Uterus (tissue), 4 donors: ENCODE data around the gene TPPP. TPM values are rescaled to one million over a fixed set of nuclear protein-coding genes. Genes with fewer than 3 reads are reported as not detected.

Experiments
- DNase-seq, 2 donors: peaks; one replicate each; pipeline ENCODE4 v3.0.0-alpha.2; 2019 to 2020
- H3K27ac ChIP-seq, 2 donors: fragments of 200-600 bp; sonication (generic); 1 replicate in 1 of 2; 2 replicates in 1 of 2; pipeline ENCODE4 v1.5.1; 2016 to 2018
- H3K27me3 ChIP-seq, 2 donors: fragments of 200-600 bp; sonication (generic); one replicate each; pipeline ENCODE4 v1.5.1; 2018 to 2019; ENCODE audit warnings: control low read depth in 1 of 2
- H3K36me3 ChIP-seq, 2 donors: fragments of 200-600 bp; sonication (generic); one replicate each; pipeline ENCODE4 v1.5.1; 2019; ENCODE audit warnings: control low read depth in 1 of 2
- H3K4me1 ChIP-seq, 2 donors: fragments of 200-600 bp; sonication (generic); one replicate each; pipeline ENCODE4 v1.5.1; 2018 to 2019; ENCODE audit warnings: control low read depth in 1 of 2
- H3K4me3 ChIP-seq, 2 donors: fragments of 200-600 bp; sonication (generic); 1 replicate in 1 of 2; 2 replicates in 1 of 2; pipeline ENCODE4 v1.5.1; 2018 to 2019; ENCODE audit warnings: mild to moderate bottlenecking in 1 of 2
- H3K9me3 ChIP-seq, 2 donors: fragments of 200-600 bp; sonication (generic); one replicate each; pipeline ENCODE4 v1.5.1; 2019; ENCODE audit warnings: control low read depth in 1 of 2
- POLR2A ChIP-seq, 2 donors: fragments of 450-650 bp; IDR thresholded peaks; one replicate each; pipeline ENCODE4 v1.6.1; 2016; ENCODE audit warnings: antibody characterized with exemption in 2 of 2, mild to moderate bottlenecking in 1 of 2, moderate library complexity in 1 of 2
- intact Hi-C: fragments of 100-400 bp; cut with DNase I; formaldehyde crosslinking; loops from one replicate; pipeline ENCODE4 v1.15.1; 2023; ENCODE audit warnings: low total_unique reads
- total RNA-seq, 4 donors: library from RNA; depleted of rRNA in 3 of 4; stranded (reverse); fragments of >200 nt in 3 of 4; gene quantifications; one replicate each; pipeline versions ENCODE4 v1.1.0 to v1.2.4, GENCODE V29; 2014 to 2023
- TF ChIP-seq, protein P1 (sequence below), 4 experiments: fragments of 200-600 bp in 2 of 4; fragments of 450-650 bp in 2 of 4; sonication (generic) in 2 of 4; IDR thresholded peaks; one replicate each; pipeline ENCODE4 v1.5.1; 2016 to 2019; ENCODE audit warnings: antibody characterized with exemption in 4 of 4, mild to moderate bottlenecking in 2 of 4, moderate library complexity in 1 of 4
- donor health status: DM: yes; HTN: yes; CAD: no.

Gene TPPP
- total RNA-seq, 4 donors from 2014 or later: 0.26 to 8.0 (median 1.0) TPM

DNA sequence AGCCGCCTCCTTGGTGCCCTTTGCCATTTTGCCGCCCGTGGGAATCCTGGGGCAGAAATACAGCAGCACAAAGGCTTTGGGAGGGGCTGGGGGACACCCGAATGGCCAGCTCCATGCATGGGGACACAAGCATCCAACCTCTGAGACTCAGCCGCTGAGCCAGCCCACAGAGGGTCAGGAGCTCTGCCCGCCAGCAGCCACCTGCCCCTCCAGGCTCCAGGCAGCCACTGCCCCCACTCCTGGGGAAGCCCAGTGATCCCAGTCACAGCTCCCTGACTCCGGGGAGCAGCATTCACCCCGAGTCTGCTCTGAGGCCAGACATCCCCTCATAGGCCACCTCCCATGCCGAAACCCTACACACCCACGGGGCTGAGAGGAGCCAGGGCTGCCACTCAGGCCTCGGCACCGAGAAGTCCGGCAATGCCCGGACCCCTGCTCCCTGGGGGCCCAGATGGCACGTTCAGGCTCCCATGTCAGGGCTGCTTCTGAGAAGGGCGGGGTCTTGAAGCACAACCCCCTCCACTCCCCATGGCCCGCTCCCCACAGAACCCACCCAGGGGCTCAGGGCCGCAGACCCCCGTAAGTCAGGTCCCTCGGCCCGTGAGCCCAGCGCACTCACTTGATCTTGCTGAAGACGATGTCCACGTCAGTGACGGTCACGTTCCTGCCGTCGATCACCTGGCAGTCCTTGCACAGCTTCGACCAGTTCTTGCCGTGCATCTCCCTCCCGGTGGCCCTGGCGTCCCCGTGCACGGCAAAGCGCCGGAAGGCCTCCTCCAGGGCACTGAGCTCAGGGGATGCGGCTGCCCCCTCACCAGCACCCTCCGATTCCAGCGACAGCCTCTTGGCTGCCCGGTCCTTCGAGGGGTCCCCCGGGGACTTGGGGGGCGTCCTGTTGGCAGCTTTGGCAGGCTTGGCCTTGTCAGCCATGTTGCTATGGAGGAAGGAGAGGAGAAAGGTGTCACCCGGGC is 15.7 kb downstream of the TPPP start:
- Histone ChIP-seq H3K36me3 (no peaks in the 10 kb centered on the region), H3K4me1 (peaks cover 0 to 21% of the 10 kb centered on the region in 2 donors), H3K27me3 (no peaks in the 10 kb centered on the region), H3K9me3 (no peaks in the 10 kb centered on the region), H3K27ac (no peak overlapping the region), H3K4me3 (no peak overlapping the region)
- TF ChIP-seq, protein P1, sequence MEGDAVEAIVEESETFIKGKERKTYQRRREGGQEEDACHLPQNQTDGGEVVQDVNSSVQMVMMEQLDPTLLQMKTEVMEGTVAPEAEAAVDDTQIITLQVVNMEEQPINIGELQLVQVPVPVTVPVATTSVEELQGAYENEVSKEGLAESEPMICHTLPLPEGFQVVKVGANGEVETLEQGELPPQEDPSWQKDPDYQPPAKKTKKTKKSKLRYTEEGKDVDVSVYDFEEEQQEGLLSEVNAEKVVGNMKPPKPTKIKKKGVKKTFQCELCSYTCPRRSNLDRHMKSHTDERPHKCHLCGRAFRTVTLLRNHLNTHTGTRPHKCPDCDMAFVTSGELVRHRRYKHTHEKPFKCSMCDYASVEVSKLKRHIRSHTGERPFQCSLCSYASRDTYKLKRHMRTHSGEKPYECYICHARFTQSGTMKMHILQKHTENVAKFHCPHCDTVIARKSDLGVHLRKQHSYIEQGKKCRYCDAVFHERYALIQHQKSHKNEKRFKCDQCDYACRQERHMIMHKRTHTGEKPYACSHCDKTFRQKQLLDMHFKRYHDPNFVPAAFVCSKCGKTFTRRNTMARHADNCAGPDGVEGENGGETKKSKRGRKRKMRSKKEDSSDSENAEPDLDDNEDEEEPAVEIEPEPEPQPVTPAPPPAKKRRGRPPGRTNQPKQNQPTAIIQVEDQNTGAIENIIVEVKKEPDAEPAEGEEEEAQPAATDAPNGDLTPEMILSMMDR (IDR thresholded peaks at IDR 0.05): no peak
- TF ChIP-seq POLR2A (IDR thresholded peaks at IDR 0.05): no peak
- peak; percentile 8 to 11 for DNase-seq
- intact Hi-C loops: loop anchor here (10.0 kb wide), 1 partner anchor 227 kb away; no protein-coding TSS in a partner anchor

DNA sequence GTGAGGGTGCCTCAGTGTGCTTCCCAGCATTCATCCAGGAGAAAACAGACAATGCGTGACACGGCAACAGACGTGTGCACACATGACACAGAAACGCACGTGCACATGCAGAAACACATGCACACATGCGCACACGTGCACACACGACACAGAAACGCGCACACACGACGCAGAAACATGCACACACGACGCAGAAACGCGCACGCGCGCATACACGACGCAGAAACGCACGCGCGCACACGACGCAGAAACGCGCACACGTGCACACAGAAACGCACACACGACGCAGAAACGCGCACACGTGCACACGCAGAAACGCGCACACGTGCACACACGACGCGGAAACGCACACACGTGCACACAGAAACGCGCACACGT is 16.5 kb downstream of the TPPP start:
- TF ChIP-seq, protein P1 (IDR thresholded peaks at IDR 0.05): no peak
- TF ChIP-seq POLR2A (IDR thresholded peaks at IDR 0.05): no peak
- no peak overlapping the region for H3K27ac ChIP-seq
- intact Hi-C loops: loop anchor here (10.0 kb wide), 1 partner anchor 228 kb away; no protein-coding TSS in a partner anchor

DNA sequence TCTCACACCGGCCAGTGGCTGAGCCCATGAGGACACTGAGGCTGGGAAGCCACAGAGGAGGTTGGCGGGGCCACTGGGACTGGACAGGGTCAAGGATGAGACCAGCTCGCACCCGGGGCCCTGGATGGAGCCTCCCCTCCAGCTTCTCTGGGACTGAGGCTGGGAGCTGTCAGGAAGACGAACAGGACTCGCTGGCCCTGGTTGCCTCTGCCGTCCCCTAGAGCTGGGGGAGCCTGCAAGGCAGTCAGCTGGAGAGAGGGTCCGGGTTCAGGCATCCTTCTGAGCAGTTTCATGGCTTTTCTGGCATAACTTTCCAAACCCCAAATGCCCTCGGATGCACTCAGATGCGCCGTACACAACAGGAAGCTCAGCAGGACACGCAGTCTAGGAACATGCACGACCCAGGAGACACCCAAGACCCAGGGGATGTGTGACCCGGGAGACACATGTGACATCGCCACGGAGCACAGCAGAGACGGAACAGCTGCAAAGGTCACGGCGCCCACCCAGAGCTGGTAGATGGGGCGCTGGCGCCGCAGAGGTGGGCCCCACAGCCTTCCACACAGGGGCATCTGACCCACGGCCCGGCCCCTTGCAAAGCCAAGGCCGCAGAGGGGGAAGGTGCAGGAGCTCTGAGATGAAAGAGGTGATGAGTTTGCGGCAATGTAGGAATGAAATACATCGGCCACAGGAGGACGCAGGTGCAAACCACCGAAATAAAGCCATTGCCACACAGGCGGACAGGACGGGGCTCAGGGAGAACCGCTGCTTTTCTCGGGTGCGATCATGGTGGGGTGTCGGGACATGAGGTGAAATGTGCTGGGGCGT is 17.1 kb downstream of the TPPP start:
- Histone ChIP-seq H3K27ac (no peak overlapping the region), H3K9me3 (no peaks in the 10 kb centered on the region), H3K27me3 (no peaks in the 10 kb centered on the region), H3K36me3 (no peaks in the 10 kb centered on the region), H3K4me1 (peaks cover 0 to 24% of the 10 kb centered on the region in 2 donors), H3K4me3 (no peak overlapping the region)
- intact Hi-C loops: loop anchor here (10.0 kb wide), 1 partner anchor 229 kb away; no protein-coding TSS in a partner anchor
- no peak for TF ChIP-seq POLR2A (IDR thresholded peaks at IDR 0.05)
- TF ChIP-seq, protein P1 (IDR thresholded peaks at IDR 0.05): no peak
- DNase-seq: peak; percentile 9 to 12

More for the DNA sequence above, 16.5 kb downstream of the TPPP start:
- Histone ChIP-seq H3K4me1 (peaks cover 0 to 24% of the 10 kb centered on the region in 2 donors), H3K36me3 (no peaks in the 10 kb centered on the region), H3K4me3 (no peak overlapping the region), H3K9me3 (no peaks in the 10 kb centered on the region), H3K27me3 (no peaks in the 10 kb centered on the region)
- DNase-seq: no peak

DNA sequence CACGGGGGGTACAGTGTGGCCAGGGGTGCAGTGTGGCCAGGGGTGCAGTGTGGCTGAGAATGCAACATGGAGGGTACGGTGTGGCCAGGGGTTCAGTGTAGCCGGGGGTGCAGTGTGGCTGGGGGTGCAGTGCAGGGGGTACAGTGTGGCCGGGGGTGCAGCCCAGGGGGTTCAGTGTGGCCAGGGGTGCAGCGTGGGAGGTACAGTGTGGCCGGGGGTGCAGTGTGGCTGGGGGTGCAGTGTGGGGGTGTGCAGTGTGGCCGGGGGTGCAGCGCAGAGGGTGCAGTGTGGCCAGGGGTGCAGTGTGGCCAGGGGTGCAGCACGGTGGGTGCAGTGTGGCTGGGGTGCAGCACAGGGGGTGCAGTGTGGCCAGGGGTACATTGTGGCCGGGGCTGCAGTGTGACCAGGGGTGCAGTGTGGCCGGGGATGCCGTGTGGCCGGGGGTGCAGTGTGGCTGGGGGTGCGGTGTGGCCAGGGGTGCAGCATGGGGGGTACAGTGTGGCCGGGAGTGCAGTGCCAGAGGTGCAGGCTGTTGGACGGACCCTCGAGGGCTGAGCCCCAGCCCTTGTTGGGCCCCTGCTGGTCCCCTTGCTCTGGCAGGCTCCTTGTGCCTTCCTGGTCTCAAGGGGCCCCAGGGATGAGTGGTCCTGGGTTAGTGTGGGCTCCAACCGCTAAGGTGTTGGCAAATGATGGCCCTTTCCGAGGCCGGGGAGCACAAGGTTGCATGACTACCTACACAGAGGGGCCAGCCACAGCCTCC is 17.9 kb downstream of the TPPP start:
- peaks cover 0 to 24% of the 10 kb centered on the region in 2 donors for H3K4me1 ChIP-seq
- DNase-seq: peak; percentile 11 to 13
- intact Hi-C loops: loop anchor here (10.0 kb wide), 1 partner anchor 230 kb away; no protein-coding TSS in a partner anchor
- H3K27ac ChIP-seq: no peak overlapping the region
- no peak overlapping the region for H3K4me3 ChIP-seq
- TF ChIP-seq, protein P1 (IDR thresholded peaks at IDR 0.05): no peak
- TF ChIP-seq POLR2A (IDR thresholded peaks at IDR 0.05): no peak
- no peaks in the 10 kb centered on the region for H3K36me3 ChIP-seq
- no peaks in the 10 kb centered on the region for H3K9me3 ChIP-seq
- no peaks in the 10 kb centered on the region for H3K27me3 ChIP-seq
